ENCODE data around the gene IL22RA1.

IL22RA1 gene

GRCh38 chr1:24074817-24075589, 67.9 kb downstream of the IL22RA1 start:
- DNase-seq (ENCODE audit: low read depth in 2 of 2), result no peak

GRCh38 chr1:24074196-24074595, 68.7 kb downstream of the IL22RA1 start:
- DNase-seq (ENCODE audit: low read depth in 2 of 2), result no peak

GRCh38 chr1:24071941-24072340, 71.0 kb downstream of the IL22RA1 start:
- no peak for DNase-seq (ENCODE audit: low read depth in 2 of 2)

- peak; percentile 54 to 57 for DNase-seq (ENCODE audit: low read depth in 2 of 2)
Measured at GRCh38 chr1:24070821-24071393, 72.0 kb downstream of the IL22RA1 start.

- DNase-seq (ENCODE audit: low read depth in 2 of 2), result no peak
Measured at GRCh38 chr1:24069817-24070216, 73.1 kb downstream of the IL22RA1 start.
